ENCODE measurements around the gene BACH2.
"Not testable (repeated sequence)": the region's sequence is repeated elsewhere in the genome, so short reads cannot be mapped to it uniquely, and the experiment has no call there.

GRCh38 chr6:89890845-89891528, 405.7 kb downstream of the BACH2 start:
- TF ChIP-seq EZH2phosphoT487 (IDR thresholded peaks at IDR 0.05; ENCODE audit: insufficient read depth, low read depth); EZH2 (IDR thresholded peaks at IDR 0.05; ENCODE audit: insufficient read depth, poor library complexity, severe bottlenecking): not testable (repeated sequence)

Measured in GM23248 (cell line).